IMR-90 (cell line): ENCODE measurements around the gene AIF1. TPM values are rescaled to one million over a fixed set of nuclear protein-coding genes. Genes with fewer than 3 reads are reported as not detected.
A peak's percentile ranks its signal among the peaks of the same experiment; 100 is the strongest.

Source experiments
- ATAC-seq: fragments of 200-7000 bp; cut with Tn5 transposase; 2 replicates; pipeline ENCODE4 v1.9.1; 2020; ENCODE audit warnings: low read depth, mild to moderate bottlenecking, moderate library complexity
- BruUV-seq: library from RNA; stranded (reverse); fragments of 400-500 nt; replicated peaks from 2 replicates; lab custom pipeline; 2021; lab: Mats Ljungman, UMichigan
- CTCF ChIA-PET: fragments of 300-600 bp; formaldehyde crosslinking; extraction: SDS; loops from one replicate; lab custom pipeline; 2021; ENCODE audit warnings: antibody characterized with exemption; lab: Yijun Ruan, JAX
- POLR2A ChIA-PET: fragments of 300-600 bp; sonication (Branson Sonifier 250); formaldehyde crosslinking; loops from one replicate; lab custom pipeline; 2022; ENCODE audit warnings: antibody characterized with exemption; ENCODE audit not compliant: unreplicated experiment; lab: Charles Lee
- DNase-seq: peaks from one replicate; pipeline ENCODE4 v3.0.0; 2013
- H2AFZ ChIP-seq: replicated peaks from 2 replicates; pipeline ENCODE3; 2013; ENCODE audit warnings: low read length, mild to moderate bottlenecking; ENCODE audit not compliant: poor library complexity
- H2AK5ac ChIP-seq: 2 replicates; pipeline ENCODE4 v1.6.1; 2013; ENCODE audit warnings: low read depth, low read length, inconsistent platforms
- H2AK9ac ChIP-seq: replicated peaks from 2 replicates; pipeline ENCODE3; 2013; ENCODE audit warnings: mild to moderate bottlenecking, low read depth, low read length, moderate library complexity; ENCODE audit not compliant: poor library complexity
- H2BK120ac ChIP-seq: 2 replicates; pipeline ENCODE4 v1.6.1; 2013; ENCODE audit warnings: low read depth, low read length, inconsistent platforms
- H2BK15ac ChIP-seq: 3 replicates; pipeline ENCODE4 v1.6.1; 2013; ENCODE audit warnings: low read depth, low read length, inconsistent platforms
- H2BK20ac ChIP-seq: 2 replicates; pipeline ENCODE4 v1.6.1; 2013; ENCODE audit warnings: low read depth, mild to moderate bottlenecking, inconsistent platforms, low read length, moderate library complexity
- H2BK5ac ChIP-seq: 2 replicates; pipeline ENCODE4 v1.6.1; 2013; ENCODE audit warnings: mild to moderate bottlenecking, low read depth, low read length, inconsistent platforms; ENCODE audit not compliant: poor library complexity, severe bottlenecking
- H3K14ac ChIP-seq: replicated peaks from 2 replicates; pipeline ENCODE4 v1.6.1; 2013; ENCODE audit warnings: low read depth, low read length, inconsistent platforms
- H3K18ac ChIP-seq: 2 replicates; pipeline ENCODE4 v1.6.1; 2013; ENCODE audit warnings: low read depth, low read length, control low read depth
- H3K23ac ChIP-seq: 2 replicates; pipeline ENCODE4 v1.6.1; 2013; ENCODE audit warnings: low read depth, low read length, inconsistent platforms
- H3K27ac ChIP-seq: 2 replicates; pipeline ENCODE4 v1.5.1; 2013; ENCODE audit warnings: mild to moderate bottlenecking, control low read depth, low read length; ENCODE audit not compliant: insufficient read depth
- H3K27me3 ChIP-seq: 2 replicates; pipeline ENCODE4 v1.6.1; 2013; ENCODE audit warnings: low read length; ENCODE audit not compliant: control insufficient read depth, insufficient read depth
- H3K36me3 ChIP-seq: 2 replicates; pipeline ENCODE4 v1.6.1; 2013; ENCODE audit warnings: low read length, mixed read lengths; ENCODE audit not compliant: control insufficient read depth, insufficient read depth
- H3K4ac ChIP-seq: 2 replicates; pipeline ENCODE4 v1.6.1; 2013; ENCODE audit warnings: low read depth, low read length, inconsistent platforms
- H3K4me1 ChIP-seq: 2 replicates; pipeline ENCODE4 v1.6.1; 2013; ENCODE audit warnings: low read length, mixed read lengths; ENCODE audit not compliant: control insufficient read depth, insufficient read depth
- H3K4me2 ChIP-seq: 2 replicates; pipeline ENCODE4 v1.6.1; 2013; ENCODE audit warnings: low read depth, mild to moderate bottlenecking, control low read depth, low read length, moderate library complexity
- H3K4me3 ChIP-seq: 2 replicates; pipeline ENCODE4 v1.5.1; 2013; ENCODE audit warnings: low read depth, mild to moderate bottlenecking, control low read depth, low read length, moderate library complexity; ENCODE audit not compliant: insufficient read depth
- H3K56ac ChIP-seq: 2 replicates; pipeline ENCODE4 v1.6.1; 2013; ENCODE audit warnings: low read length, inconsistent platforms; ENCODE audit not compliant: insufficient read depth; ENCODE audit errors: extremely low read depth
- H3K79me1 ChIP-seq, 2 experiments: 2 replicates each; pipeline ENCODE4 v1.6.1; 2013; ENCODE audit warnings: low read length in 2 of 2, inconsistent platforms in 1 of 2, low read depth in 1 of 2
- H3K9ac ChIP-seq: 2 replicates; pipeline ENCODE4 v1.6.1; 2013; ENCODE audit warnings: low read depth, low read length, control low read depth
- H3K9me1 ChIP-seq: 2 replicates; pipeline ENCODE4 v1.6.1; 2013; ENCODE audit warnings: low read length, inconsistent platforms; ENCODE audit not compliant: insufficient read depth
- H3K9me3 ChIP-seq: 2 replicates; pipeline ENCODE4 v1.6.1; 2013; ENCODE audit warnings: low read length; ENCODE audit not compliant: control insufficient read depth, insufficient read depth
- H4K20me1 ChIP-seq: 2 replicates; pipeline ENCODE4 v1.6.1; 2013; ENCODE audit warnings: low read length, inconsistent platforms; ENCODE audit not compliant: insufficient read depth
- H4K5ac ChIP-seq: 2 replicates; pipeline ENCODE4 v1.6.1; 2013; ENCODE audit warnings: mild to moderate bottlenecking, low read depth, low read length, control low read depth
- H4K8ac ChIP-seq, 2 experiments: 2 replicates each; pipeline ENCODE4 v1.6.1; 2013; ENCODE audit warnings: low read depth in 2 of 2, low read length in 2 of 2, control low read depth in 1 of 2, inconsistent platforms in 1 of 2
- H4K91ac ChIP-seq: 2 replicates; pipeline ENCODE4 v1.6.1; 2013; ENCODE audit warnings: low read depth, low read length, inconsistent platforms; ENCODE audit not compliant: insufficient read depth
- BHLHE40 ChIP-seq: fragments of 150-350 bp; IDR thresholded peaks from 2 replicates; pipeline ENCODE4 v1.6.1; 2016; ENCODE audit warnings: mild to moderate bottlenecking, low read depth, low read length
- CEBPB ChIP-seq: IDR thresholded peaks from 2 replicates; pipeline ENCODE4 v1.6.1; 2012; ENCODE audit warnings: low read depth, low read length, improper control_type of control experiment
- CTCF ChIP-seq: conservative IDR thresholded peaks from 2 replicates; pipeline ENCODE4 v1.5.1; 2012; ENCODE audit warnings: mild to moderate bottlenecking, low read depth, low read length, improper control_type of control experiment
- ELK1 ChIP-seq: fragments of 150-350 bp; IDR thresholded peaks from 2 replicates; pipeline ENCODE4 v1.6.1; 2016; ENCODE audit warnings: low read depth, mild to moderate bottlenecking, low read length, moderate library complexity, borderline replicate concordance
- FOS ChIP-seq: fragments of 150-350 bp; IDR thresholded peaks from 2 replicates; pipeline ENCODE4 v1.6.1; 2016; ENCODE audit warnings: low read depth, low read length
- MAFK ChIP-seq: IDR thresholded peaks from 2 replicates; pipeline ENCODE4 v1.6.1; 2012; ENCODE audit warnings: low read depth, low read length, improper control_type of control experiment
- MAZ ChIP-seq: IDR thresholded peaks from 2 replicates; pipeline ENCODE4 v1.6.1; 2012; ENCODE audit warnings: low read depth, mild to moderate bottlenecking, low read length, improper control_type of control experiment, moderate library complexity, borderline replicate concordance
- MXI1 ChIP-seq: IDR thresholded peaks from 2 replicates; pipeline ENCODE4 v1.6.1; 2012; ENCODE audit warnings: low read depth, mild to moderate bottlenecking, low read length, moderate library complexity, borderline replicate concordance
- NFE2L2 ChIP-seq: fragments of 150-350 bp; IDR thresholded peaks from 2 replicates; pipeline ENCODE4 v1.6.1; 2016; ENCODE audit warnings: low read depth, mild to moderate bottlenecking, low read length
- POLR2A ChIP-seq: IDR thresholded peaks from 2 replicates; pipeline ENCODE4 v1.6.1; 2012; ENCODE audit warnings: mild to moderate bottlenecking, low read depth, low read length
- RCOR1 ChIP-seq: IDR thresholded peaks from 2 replicates; pipeline ENCODE4 v1.6.1; 2012; ENCODE audit warnings: mild to moderate bottlenecking, low read length, improper control_type of control experiment; ENCODE audit not compliant: insufficient replicate concordance
- RFX5 ChIP-seq: IDR thresholded peaks from 2 replicates; pipeline ENCODE4 v1.8.0; 2012; ENCODE audit warnings: low read depth, mild to moderate bottlenecking, low read length, moderate library complexity
- SMC3 ChIP-seq: fragments of 150-350 bp; IDR thresholded peaks from 2 replicates; pipeline ENCODE4 v1.6.1; 2016; ENCODE audit warnings: low read depth, mild to moderate bottlenecking, antibody characterized with exemption, low read length, moderate library complexity
- WGBS, 2 experiments: methylation state at CpG; one replicate each; pipeline versions ENCODE4 v1.1.5 to v1.1.7; 2013; ENCODE audit warnings: missing lambda C conversion rate in 2 of 2; ENCODE audit not compliant: insufficient read length in 1 of 2; ENCODE audit errors: extremely low coverage in 2 of 2; 5-methylcytosine and 5-hydroxymethylcytosine counted together
- dilution Hi-C: fragments of 300-500 bp; cut with HindIII; formaldehyde crosslinking; loops from one replicate; pipeline ENCODE4 v1.14.3; 2018; ENCODE audit warnings: low sequenced_read_pairs; ENCODE audit not compliant: unreplicated experiment
- in situ Hi-C: fragments of 300-500 bp; cut with MboI; formaldehyde crosslinking; loops from 3 replicates; pipeline ENCODE4 v1.14.3; 2019; ENCODE audit warnings: low sequenced_read_pairs, inconsistent platforms, mixed read lengths
- intact Hi-C: fragments of 100-400 bp; cut with micrococcal nuclease; formaldehyde crosslinking; loops from 2 replicates; pipeline ENCODE4 v1.10.0; 2022
- polyA plus RNA-seq, 3 experiments: library from polyadenylated mRNA; depleted of rRNA; stranded (reverse); fragments of >200 nt; gene quantifications; 2 replicates each; pipeline ENCODE4 v1.2.3, GENCODE V29; 2012; ENCODE audit warnings: low replicate concordance in 1 of 3
- total RNA-seq: library from RNA; depleted of rRNA; stranded (reverse); fragments of >200 nt; gene quantifications from 2 replicates; pipeline ENCODE4 v1.2.3, GENCODE V29; 2012
- TF ChIP-seq, protein P1 (sequence below): fragments of 150-350 bp; IDR thresholded peaks from 2 replicates; pipeline ENCODE4 v1.6.1; 2017; ENCODE audit warnings: mild to moderate bottlenecking, antibody characterized with exemption, low read length, low read depth

Gene AIF1
- total and polyA plus RNA-seq, 2 of the 4 experiments (the other 2 are of a cell fraction): not detected

GRCh38 chr6:31579546-31580437, 35.2 kb upstream of the AIF1 start:
- no CpG with 5 or more reads among the region's 8 CpGs for WGBS, 2 experiments
- Histone ChIP-seq H3K4me1 (peaks cover 4% of the 10 kb centered on the region; the same call in 1 of the 2 replicates), H3K9me1 (no peaks in the 10 kb centered on the region; the same call in 1 of the 2 replicates), H3K4me3 (no peak overlapping the region), H2BK15ac (no peak overlapping the region), H2BK20ac (no peak overlapping the region), H3K9ac (no peak overlapping the region), H3K56ac (no peak overlapping the region), H2BK5ac (no peak overlapping the region), H3K79me1 (no peaks in the 10 kb centered on the region), H3K23ac (no peak overlapping the region), H3K14ac (no peak overlapping the region), H2BK120ac (no peak overlapping the region), H3K18ac (no peak overlapping the region), H4K8ac (peak overlapping the region in 1 of 2 experiments; percentile 51; a peak in 1 of 4 replicates), H3K27me3 (peaks cover 19% of the 10 kb centered on the region), H3K4me2 (no peak overlapping the region), H2AFZ (peak overlapping the region; percentile 95), H2AK9ac (no peak overlapping the region), H4K5ac (no peak overlapping the region), H3K9me3 (no peaks in the 10 kb centered on the region), H3K27ac (no peak overlapping the region), H3K4ac (no peak overlapping the region), H3K36me3 (no peaks in the 10 kb centered on the region), H4K91ac (no peak overlapping the region), H2AK5ac (no peak overlapping the region), H4K20me1 (no peaks in the 10 kb centered on the region)
- intact Hi-C loops (loop anchor here (2.0 to 5.0 kb wide), 2 partner anchors 19 to 32 kb away; partner anchors contain the start of genes ATP6V1G2 and NFKBIL1), dilution Hi-C loops (no loop called here), in situ Hi-C loops (no loop called here)
- ATAC-seq (no peak), DNase-seq (no peak)
- ChIA-PET CTCF (interaction anchor here (0.7 to 1.4 kb wide), 5 partner anchors 8 to 30 kb away, joined by 3 to 6 read pairs (median 4); no protein-coding TSS in a partner anchor), POLR2A (no interaction called here)
- BruUV-seq: no TSS peak
- TF ChIP-seq ELK1 (no peak), CEBPB (no peak), FOS (no peak), RFX5 (no peak), SMC3 (no peak), MAFK (no peak), BHLHE40 (no peak), MAZ (no peak), MXI1 (no peak), CTCF (no peak), POLR2A (no peak), NFE2L2 (no peak), RCOR1 (no peak)
- TF ChIP-seq, protein P1, sequence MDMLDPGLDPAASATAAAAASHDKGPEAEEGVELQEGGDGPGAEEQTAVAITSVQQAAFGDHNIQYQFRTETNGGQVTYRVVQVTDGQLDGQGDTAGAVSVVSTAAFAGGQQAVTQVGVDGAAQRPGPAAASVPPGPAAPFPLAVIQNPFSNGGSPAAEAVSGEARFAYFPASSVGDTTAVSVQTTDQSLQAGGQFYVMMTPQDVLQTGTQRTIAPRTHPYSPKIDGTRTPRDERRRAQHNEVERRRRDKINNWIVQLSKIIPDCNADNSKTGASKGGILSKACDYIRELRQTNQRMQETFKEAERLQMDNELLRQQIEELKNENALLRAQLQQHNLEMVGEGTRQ: no peak
